ENCODE data around the gene ASXL2.
"Not testable (repeated sequence)": the region's sequence is repeated elsewhere in the genome, so short reads cannot be mapped to it uniquely, and the experiment has no call there.

The ASXL2 gene

GRCh38 chr2:25917832-25918231, 39.5 kb upstream of the ASXL2 start:
- H4K8ac ChIP-seq (ENCODE audit: low read depth, low read length): no peak overlapping the region
- H2BK120ac ChIP-seq (ENCODE audit: low read depth, low read length): no peak overlapping the region
- H3K4ac ChIP-seq (ENCODE audit: low read depth, low read length): no peak overlapping the region
- H3K4me1 ChIP-seq (ENCODE audit: control insufficient read depth, low read depth, low read length): no peaks in the 10 kb centered on the region
- H3K18ac ChIP-seq (ENCODE audit: low read length): no peak overlapping the region
- H3K79me1 ChIP-seq (ENCODE audit: low read length): no peaks in the 10 kb centered on the region
- H2BK5ac ChIP-seq (ENCODE audit: low read length): no peak overlapping the region
- H3K9ac ChIP-seq (ENCODE audit: low read length): no peak overlapping the region
- no peak overlapping the region for H3K23ac ChIP-seq (ENCODE audit: low read length)
- WGBS (ENCODE audit: extremely low coverage, insufficient coverage, low lambda C conversion rate): no CpG with 5 or more reads among the region's 3 CpGs
- H2AK5ac ChIP-seq (ENCODE audit: low read length): no peak overlapping the region
- no peak overlapping the region for H3K56ac ChIP-seq (ENCODE audit: low read length)
- H4K5ac ChIP-seq (ENCODE audit: low read length): no peak overlapping the region
- H3K36me3 ChIP-seq (ENCODE audit: control insufficient read depth, insufficient read depth, low read length): no peaks in the 10 kb centered on the region
- no peak overlapping the region for H2BK15ac ChIP-seq (replicated peaks; ENCODE audit: low read depth)
- no peak for DNase-seq
- no peak overlapping the region for H3K4me3 ChIP-seq (ENCODE audit: low read length)
- no peaks in the 10 kb centered on the region for H3K79me2 ChIP-seq (ENCODE audit: control insufficient read depth, insufficient read depth, low read length)
- H3K27me3 ChIP-seq (ENCODE audit: insufficient read depth, low read length, poor library complexity): no peaks in the 10 kb centered on the region
- H3K27ac ChIP-seq (ENCODE audit: low read depth, low read length): no peak overlapping the region
- no peak overlapping the region for H3K4me2 ChIP-seq (ENCODE audit: low read length)

- not testable (repeated sequence) for H3K9ac ChIP-seq (ENCODE audit: low read length); H3K4me2 ChIP-seq (ENCODE audit: low read length); H3K4me1 ChIP-seq (ENCODE audit: control insufficient read depth, low read depth, low read length); H3K18ac ChIP-seq (ENCODE audit: low read length); H3K79me2 ChIP-seq (ENCODE audit: control insufficient read depth, insufficient read depth, low read length); H4K8ac ChIP-seq (ENCODE audit: low read depth, low read length); H3K23ac ChIP-seq (ENCODE audit: low read length); H3K79me1 ChIP-seq (ENCODE audit: low read length); H3K27ac ChIP-seq (ENCODE audit: low read depth, low read length); H2BK120ac ChIP-seq (ENCODE audit: low read depth, low read length); H2BK5ac ChIP-seq (ENCODE audit: low read length); H3K4me3 ChIP-seq (ENCODE audit: low read length); H2BK15ac ChIP-seq (replicated peaks; ENCODE audit: low read depth); H3K36me3 ChIP-seq (ENCODE audit: control insufficient read depth, insufficient read depth, low read length); H3K56ac ChIP-seq (ENCODE audit: low read length); H3K27me3 ChIP-seq (ENCODE audit: insufficient read depth, low read length, poor library complexity); H4K5ac ChIP-seq (ENCODE audit: low read length); H2AK5ac ChIP-seq (ENCODE audit: low read length); H3K4ac ChIP-seq (ENCODE audit: low read depth, low read length)
- DNase-seq: peak; percentile 17
- no CpG with 5 or more reads among the region's 7 CpGs for WGBS (ENCODE audit: extremely low coverage, insufficient coverage, low lambda C conversion rate)
These were observed 39.1 kb upstream of the ASXL2 start for GRCh38 chr2:25917411-25917810.

- H2AK5ac ChIP-seq (ENCODE audit: low read length); H3K4me3 ChIP-seq (ENCODE audit: low read length); H3K23ac ChIP-seq (ENCODE audit: low read length); H3K4me2 ChIP-seq (ENCODE audit: low read length); H4K8ac ChIP-seq (ENCODE audit: low read depth, low read length); H3K18ac ChIP-seq (ENCODE audit: low read length); H3K27ac ChIP-seq (ENCODE audit: low read depth, low read length); H2BK15ac ChIP-seq (replicated peaks; ENCODE audit: low read depth); H3K4ac ChIP-seq (ENCODE audit: low read depth, low read length); H2BK120ac ChIP-seq (ENCODE audit: low read depth, low read length); H3K4me1 ChIP-seq (ENCODE audit: control insufficient read depth, low read depth, low read length); H4K5ac ChIP-seq (ENCODE audit: low read length); DNase-seq; H3K27me3 ChIP-seq (ENCODE audit: insufficient read depth, low read length, poor library complexity); H3K79me2 ChIP-seq (ENCODE audit: control insufficient read depth, insufficient read depth, low read length); H2BK5ac ChIP-seq (ENCODE audit: low read length); H3K56ac ChIP-seq (ENCODE audit: low read length); H3K9ac ChIP-seq (ENCODE audit: low read length); H3K36me3 ChIP-seq (ENCODE audit: control insufficient read depth, insufficient read depth, low read length); H3K79me1 ChIP-seq (ENCODE audit: low read length): not testable (repeated sequence)
- no CpG with 5 or more reads among the region's 16 CpGs for WGBS (ENCODE audit: extremely low coverage, insufficient coverage, low lambda C conversion rate)
These were observed 37.9 kb upstream of the ASXL2 start for GRCh38 chr2:25915944-25916772.

- not testable (repeated sequence) for H2BK120ac ChIP-seq (ENCODE audit: low read depth, low read length); H3K4me1 ChIP-seq (ENCODE audit: control insufficient read depth, low read depth, low read length); H4K5ac ChIP-seq (ENCODE audit: low read length); H3K9ac ChIP-seq (ENCODE audit: low read length); H3K27me3 ChIP-seq (ENCODE audit: insufficient read depth, low read length, poor library complexity); H3K79me1 ChIP-seq (ENCODE audit: low read length); DNase-seq; H3K4ac ChIP-seq (ENCODE audit: low read depth, low read length); H3K4me2 ChIP-seq (ENCODE audit: low read length); H2AK5ac ChIP-seq (ENCODE audit: low read length); H3K36me3 ChIP-seq (ENCODE audit: control insufficient read depth, insufficient read depth, low read length); H2BK15ac ChIP-seq (replicated peaks; ENCODE audit: low read depth); H3K27ac ChIP-seq (ENCODE audit: low read depth, low read length); H4K8ac ChIP-seq (ENCODE audit: low read depth, low read length); H2BK5ac ChIP-seq (ENCODE audit: low read length); H3K4me3 ChIP-seq (ENCODE audit: low read length); H3K18ac ChIP-seq (ENCODE audit: low read length); H3K56ac ChIP-seq (ENCODE audit: low read length); H3K23ac ChIP-seq (ENCODE audit: low read length); H3K79me2 ChIP-seq (ENCODE audit: control insufficient read depth, insufficient read depth, low read length)
- no CpG with 5 or more reads among the region's 33 CpGs for WGBS (ENCODE audit: extremely low coverage, insufficient coverage, low lambda C conversion rate)
These were observed 37.1 kb upstream of the ASXL2 start for GRCh38 chr2:25915411-25915810.

GRCh38 chr2:25913696-25913973, 35.3 kb upstream of the ASXL2 start:
- H2AK5ac ChIP-seq (ENCODE audit: low read length); H2BK120ac ChIP-seq (ENCODE audit: low read depth, low read length); H3K4me2 ChIP-seq (ENCODE audit: low read length); H3K79me2 ChIP-seq (ENCODE audit: control insufficient read depth, insufficient read depth, low read length); H3K79me1 ChIP-seq (ENCODE audit: low read length); H3K4me3 ChIP-seq (ENCODE audit: low read length); H4K5ac ChIP-seq (ENCODE audit: low read length); H3K56ac ChIP-seq (ENCODE audit: low read length); H3K9ac ChIP-seq (ENCODE audit: low read length); H3K36me3 ChIP-seq (ENCODE audit: control insufficient read depth, insufficient read depth, low read length); H3K4me1 ChIP-seq (ENCODE audit: control insufficient read depth, low read depth, low read length); H2BK5ac ChIP-seq (ENCODE audit: low read length); H3K27me3 ChIP-seq (ENCODE audit: insufficient read depth, low read length, poor library complexity); H3K23ac ChIP-seq (ENCODE audit: low read length); H2BK15ac ChIP-seq (replicated peaks; ENCODE audit: low read depth); H4K8ac ChIP-seq (ENCODE audit: low read depth, low read length): not testable (repeated sequence)
- Histone ChIP-seq H3K18ac (ENCODE audit: low read length) (peak overlapping the region; percentile 21), H3K27ac (ENCODE audit: low read depth, low read length) (peak overlapping the region; percentile 44), H3K4ac (ENCODE audit: low read depth, low read length) (peak overlapping the region; percentile 62)
- no CpG with 5 or more reads among the region's 9 CpGs for WGBS (ENCODE audit: extremely low coverage, insufficient coverage, low lambda C conversion rate)
- DNase-seq: peak; percentile 21
